OCI-LY3 (cell line): ENCODE results near the gene LYPLA2.

Experiments
- H2AFZ ChIP-seq: fragments of 200-600, 300-600 bp; shearing (Covaris generic); 2 replicates; pipeline ENCODE4 v1.6.0; 2014; ENCODE audit warnings: antibody characterized with exemption, low read depth, low read length
- H3K27ac ChIP-seq: fragments of 200-600, 300-600 bp; sonication (generic); 2 replicates; pipeline ENCODE4 v1.5.1; 2014; ENCODE audit warnings: mild to moderate bottlenecking, low read length, moderate library complexity, mixed read lengths
- H3K27me3 ChIP-seq: fragments of 200-600, 300-600 bp; sonication (generic); 2 replicates; pipeline ENCODE4 v1.6.1; 2014; ENCODE audit warnings: low read depth, low read length, mixed read lengths
- H3K36me3 ChIP-seq: fragments of 200-600, 300-600 bp; sonication (generic); replicated peaks from 2 replicates; pipeline ENCODE3; 2014; ENCODE audit warnings: low read depth, low read length, mixed read lengths
- H3K4me1 ChIP-seq: fragments of 300-600, 200-600 bp; sonication (generic); 2 replicates; pipeline ENCODE4 v1.6.1; 2014; ENCODE audit warnings: low read length, mixed read lengths
- H3K4me2 ChIP-seq: fragments of 200-600, 300-600 bp; sonication (generic); 2 replicates; pipeline ENCODE4 v1.6.1; 2014; ENCODE audit warnings: low read length, mixed read lengths
- H3K4me3 ChIP-seq: fragments of 300-600, 200-600 bp; sonication (generic); 2 replicates; pipeline ENCODE4 v1.5.1; 2014; ENCODE audit warnings: antibody characterized with exemption, mild to moderate bottlenecking, low read length, moderate library complexity
- H3K79me2 ChIP-seq: fragments of 300-600, 200-600 bp; shearing (Covaris generic); 2 replicates; pipeline ENCODE4 v1.6.1; 2014; ENCODE audit warnings: mild to moderate bottlenecking, low read length, mixed read lengths
- H3K9ac ChIP-seq: fragments of 300-600, 200-600 bp; shearing (Covaris generic); 2 replicates; pipeline ENCODE4 v1.6.0; 2014; ENCODE audit warnings: mild to moderate bottlenecking, low read length, moderate library complexity
- H3K9me3 ChIP-seq: fragments of 200-600, 300-600 bp; shearing (Covaris generic); 2 replicates; pipeline ENCODE4 v1.6.1; 2014; ENCODE audit warnings: low read length, mixed read lengths; ENCODE audit not compliant: insufficient read depth
- H4K20me1 ChIP-seq: fragments of 200-600, 300-600 bp; sonication (generic); 2 replicates; pipeline ENCODE4 v1.6.1; 2016; ENCODE audit warnings: low read length, mixed read lengths; ENCODE audit not compliant: insufficient read depth
- CTCF ChIP-seq: fragments of 200-600, 300-600 bp; sonication (generic); IDR thresholded peaks from 2 replicates; pipeline ENCODE4 v1.5.1; 2014; ENCODE audit warnings: antibody characterized with exemption, low read length, low read depth
- EZH2phosphoT487 ChIP-seq: fragments of 200-600 bp; shearing (Covaris generic); IDR thresholded peaks from 2 replicates; pipeline ENCODE4 v1.6.1; 2018; ENCODE audit warnings: antibody characterized with exemption, mixed run types, low read depth

LYPLA2 gene

GRCh38 chr1:23759277-23759676, 31.7 kb upstream of the LYPLA2 start:
- TF ChIP-seq EZH2phosphoT487 (no peak), CTCF (no peak)
- H3K36me3 ChIP-seq = peaks cover 55% of the 10 kb centered on the region
- H3K4me1 ChIP-seq = no peaks in the 10 kb centered on the region
- no peak overlapping the region for H3K4me2 ChIP-seq
- no peaks in the 10 kb centered on the region for H3K9me3 ChIP-seq
- H3K27me3 ChIP-seq = no peaks in the 10 kb centered on the region
- no peak overlapping the region for H3K4me3 ChIP-seq
- no peak overlapping the region for H3K27ac ChIP-seq
- peaks cover 2% of the 10 kb centered on the region; the same call in 1 of the 2 replicates for H4K20me1 ChIP-seq
- no peak overlapping the region for H3K9ac ChIP-seq
- no peak overlapping the region for H2AFZ ChIP-seq
- H3K79me2 ChIP-seq = no peaks in the 10 kb centered on the region; the same call in 1 of the 2 replicates

GRCh38 chr1:23763041-23763577, 27.8 kb upstream of the LYPLA2 start:
- Histone ChIP-seq H3K27me3 (no peaks in the 10 kb centered on the region), H3K9ac (no peak overlapping the region), H2AFZ (no peak overlapping the region), H3K4me1 (no peaks in the 10 kb centered on the region), H3K27ac (no peak overlapping the region), H3K4me2 (no peak overlapping the region), H3K79me2 (no peaks in the 10 kb centered on the region; the same call in 1 of the 2 replicates), H3K4me3 (no peak overlapping the region), H3K36me3 (peaks cover 25% of the 10 kb centered on the region), H4K20me1 (peaks cover 2% of the 10 kb centered on the region; the same call in 1 of the 2 replicates), H3K9me3 (no peaks in the 10 kb centered on the region)
- TF ChIP-seq CTCF (no peak), EZH2phosphoT487 (no peak)

- TF ChIP-seq CTCF (no peak), EZH2phosphoT487 (no peak)
- Histone ChIP-seq H3K79me2 (no peaks in the 10 kb centered on the region), H3K36me3 (no peaks in the 10 kb centered on the region), H3K9ac (no peak overlapping the region), H2AFZ (no peak overlapping the region), H3K9me3 (no peaks in the 10 kb centered on the region), H3K27ac (no peak overlapping the region), H3K27me3 (no peaks in the 10 kb centered on the region), H3K4me3 (no peak overlapping the region), H3K4me2 (no peak overlapping the region), H4K20me1 (no peaks in the 10 kb centered on the region), H3K4me1 (no peaks in the 10 kb centered on the region)
Measured at GRCh38 chr1:23768733-23769132, 22.2 kb upstream of the LYPLA2 start.

- Histone ChIP-seq H4K20me1 (no peaks in the 10 kb centered on the region), H3K36me3 (no peaks in the 10 kb centered on the region), H3K27me3 (no peaks in the 10 kb centered on the region), H2AFZ (no peak overlapping the region), H3K4me1 (no peaks in the 10 kb centered on the region), H3K79me2 (peaks cover 2% of the 10 kb centered on the region; the same call in 1 of the 2 replicates), H3K9ac (no peak overlapping the region), H3K4me3 (no peak overlapping the region), H3K4me2 (peak overlapping the region; percentile 69), H3K27ac (no peak overlapping the region), H3K9me3 (no peaks in the 10 kb centered on the region)
- TF ChIP-seq CTCF = peak; percentile 86
- TF ChIP-seq EZH2phosphoT487 = no peak
Measured at GRCh38 chr1:23772049-23772853, 18.7 kb upstream of the LYPLA2 start.
